ENCODE measurements around the gene SYCE1L.

The SYCE1L gene

GRCh38 chr16:77195411-77195810 is 3.8 kb upstream of the SYCE1L start:
- in situ Hi-C loops (cut with MboI; ENCODE audit: low sequenced_read_pairs), result no loop called here

GRCh38 chr16:77197747-77198146 is 1.5 kb upstream of the SYCE1L start:
- in situ Hi-C loops (cut with MboI; ENCODE audit: low sequenced_read_pairs), result no loop called here

DNA sequence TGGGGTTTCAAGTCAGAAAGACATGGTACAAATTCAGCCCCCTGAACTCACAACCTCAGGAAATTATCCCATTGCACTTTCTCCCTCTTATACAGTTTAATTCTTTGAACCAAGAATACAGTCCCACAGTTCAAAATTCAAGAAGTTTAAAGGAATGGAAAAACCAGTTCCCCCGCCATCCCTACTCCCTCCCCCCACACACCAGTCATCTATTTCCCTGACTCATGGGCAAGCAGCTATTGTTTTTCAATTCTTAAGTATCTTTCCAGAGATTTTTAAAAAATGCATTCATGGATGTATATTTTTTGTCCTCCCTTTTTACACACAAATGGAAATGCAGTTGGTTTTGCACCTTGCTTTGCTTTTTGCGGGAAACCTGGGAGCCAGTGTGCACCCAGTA is 7.3 kb downstream of the SYCE1L start:
- in situ Hi-C loops (cut with MboI; ENCODE audit: low sequenced_read_pairs), result no loop called here

GRCh38 chr16:77207030-77207429 is 7.8 kb downstream of the SYCE1L start:
- in situ Hi-C loops (cut with MboI; ENCODE audit: low sequenced_read_pairs), result no loop called here

GRCh38 chr16:77208382-77208781 is 9.2 kb downstream of the SYCE1L start:
- in situ Hi-C loops (cut with MboI; ENCODE audit: low sequenced_read_pairs), result no loop called here

GRCh38 chr16:77211880-77212740 is 12.9 kb downstream of the SYCE1L start:
- in situ Hi-C loops (cut with MboI; ENCODE audit: low sequenced_read_pairs), result no loop called here

DNA sequence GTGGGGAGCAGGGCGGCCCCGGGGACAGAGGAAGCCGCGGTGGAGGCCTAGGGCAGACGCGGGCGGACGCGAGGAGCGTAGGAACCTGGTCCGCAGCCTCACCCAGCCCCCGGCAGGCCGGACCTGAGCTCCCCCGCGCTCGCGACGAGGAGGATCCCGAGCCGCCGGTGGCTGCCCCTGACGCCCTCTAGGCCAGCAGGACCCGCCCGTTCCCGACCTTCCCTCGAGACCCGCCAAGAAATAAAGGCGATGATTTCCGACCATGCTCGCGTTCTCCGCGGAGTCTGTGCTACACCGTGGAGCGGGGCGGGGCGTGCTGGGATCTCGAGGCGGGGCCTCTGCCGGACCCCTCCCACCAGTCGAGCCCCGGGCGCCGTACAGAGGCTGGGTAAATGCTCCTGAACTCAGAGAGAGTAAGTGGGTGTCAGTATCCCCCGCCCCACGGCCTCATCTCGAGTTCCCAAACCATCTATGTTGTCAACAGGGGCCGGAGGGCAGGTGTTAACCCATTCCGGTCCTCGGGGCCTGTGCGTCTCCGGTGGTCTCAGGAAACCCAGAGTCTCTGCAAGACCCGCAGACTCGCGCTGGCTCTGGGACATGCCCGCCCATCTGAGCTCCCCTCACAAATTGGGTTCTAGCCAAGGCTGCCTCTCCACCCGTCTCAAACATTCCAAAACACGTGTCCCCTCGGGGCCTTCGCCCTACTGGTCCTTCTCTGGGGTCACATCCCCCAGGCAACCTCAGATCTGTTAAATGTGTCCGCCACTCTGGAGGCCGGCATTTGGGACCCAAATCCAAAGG is 13.7 kb downstream of the SYCE1L start:
- in situ Hi-C loops (cut with MboI; ENCODE audit: low sequenced_read_pairs), result no loop called here

DNA sequence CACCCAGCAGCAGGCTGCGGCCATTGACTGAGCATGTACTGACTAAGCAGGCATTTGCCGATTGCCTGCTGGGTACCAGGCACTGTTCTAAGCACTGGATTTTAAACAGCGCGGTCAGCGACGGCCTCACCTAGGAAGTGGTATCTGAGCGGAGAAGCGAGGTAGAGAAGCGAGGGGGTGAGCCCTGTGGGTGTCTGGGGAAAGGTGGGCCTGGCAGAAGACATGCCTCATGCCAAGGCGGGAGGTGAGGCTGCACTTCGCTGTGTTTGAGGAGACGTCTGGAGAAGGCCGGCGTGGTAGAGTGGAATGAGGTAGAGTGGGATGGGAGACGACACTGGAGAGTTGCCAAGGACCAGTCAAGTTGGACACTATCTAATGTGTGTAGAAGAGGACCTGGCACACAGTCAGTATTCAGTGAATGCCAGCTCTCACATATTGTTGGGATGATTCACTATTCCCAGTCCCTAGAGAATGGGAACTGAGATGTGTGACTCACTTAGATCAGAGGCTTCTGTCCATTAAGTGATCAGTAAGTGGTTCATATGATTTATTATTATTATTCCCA is 14.4 kb downstream of the SYCE1L start:
- in situ Hi-C loops (cut with MboI; ENCODE audit: low sequenced_read_pairs), result no loop called here

DNA sequence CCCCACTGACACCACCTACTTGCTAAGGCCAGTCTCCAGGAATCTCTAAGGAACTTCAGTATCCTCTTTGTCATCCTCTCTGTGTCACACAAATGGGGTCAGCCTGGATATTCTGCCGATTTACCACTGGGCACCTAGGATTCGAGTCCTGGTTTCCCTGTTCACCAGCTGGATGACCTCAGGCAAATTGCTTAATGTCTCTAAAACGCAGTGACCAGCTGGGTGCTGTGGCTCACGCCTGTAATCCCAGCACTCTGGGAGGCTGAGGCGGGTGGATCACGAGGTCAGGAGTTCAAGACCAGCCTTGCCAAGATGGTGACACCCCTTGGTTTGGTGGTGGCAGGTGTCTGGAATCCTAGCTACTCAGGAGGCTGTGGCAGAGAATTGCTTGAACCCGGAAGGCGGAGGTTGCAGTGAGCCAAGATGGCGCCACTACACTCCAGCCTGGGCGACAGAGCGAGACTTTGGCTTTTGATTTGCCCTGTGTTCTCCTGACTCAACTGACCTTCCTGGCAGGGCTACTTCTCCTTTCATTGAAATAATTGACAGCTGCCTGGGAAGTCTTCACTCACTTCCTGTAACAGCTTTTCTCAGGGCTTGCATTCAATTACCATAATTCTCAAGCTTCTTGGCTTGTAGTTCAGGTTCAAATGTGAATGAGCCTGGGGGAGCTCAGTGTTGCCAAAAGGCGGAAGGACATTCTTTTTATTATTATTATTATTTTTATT is 15.4 kb downstream of the SYCE1L start:
- in situ Hi-C loops (cut with MboI; ENCODE audit: low sequenced_read_pairs), result no loop called here

DNA sequence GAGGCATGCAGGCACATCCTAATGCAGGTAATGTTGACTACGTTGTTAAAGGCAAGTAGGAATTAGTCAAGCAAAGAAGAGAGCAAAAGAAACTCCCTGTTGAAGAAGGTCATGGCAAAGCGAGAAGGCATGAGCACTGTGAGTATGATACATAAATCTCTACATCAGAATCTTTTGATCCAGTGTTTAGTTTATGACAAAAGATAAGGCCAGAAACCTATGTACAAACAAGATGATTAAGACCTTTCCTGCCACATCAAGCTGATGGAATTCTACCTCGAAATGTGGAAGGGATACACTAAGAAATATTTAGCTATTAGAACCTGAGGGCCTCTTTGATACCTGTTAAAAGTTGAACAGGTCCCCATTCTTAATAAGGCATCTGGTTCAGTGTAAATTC is 20.2 kb downstream of the SYCE1L start:
- in situ Hi-C loops (cut with MboI; ENCODE audit: low sequenced_read_pairs), result no loop called here

- in situ Hi-C loops (cut with MboI; ENCODE audit: low sequenced_read_pairs), result no loop called here
Measured at GRCh38 chr16:77220427-77220826, 21.2 kb downstream of the SYCE1L start.

GRCh38 chr16:77221482-77221881 is 22.3 kb downstream of the SYCE1L start:
- in situ Hi-C loops (cut with MboI; ENCODE audit: low sequenced_read_pairs), result no loop called here

DNA sequence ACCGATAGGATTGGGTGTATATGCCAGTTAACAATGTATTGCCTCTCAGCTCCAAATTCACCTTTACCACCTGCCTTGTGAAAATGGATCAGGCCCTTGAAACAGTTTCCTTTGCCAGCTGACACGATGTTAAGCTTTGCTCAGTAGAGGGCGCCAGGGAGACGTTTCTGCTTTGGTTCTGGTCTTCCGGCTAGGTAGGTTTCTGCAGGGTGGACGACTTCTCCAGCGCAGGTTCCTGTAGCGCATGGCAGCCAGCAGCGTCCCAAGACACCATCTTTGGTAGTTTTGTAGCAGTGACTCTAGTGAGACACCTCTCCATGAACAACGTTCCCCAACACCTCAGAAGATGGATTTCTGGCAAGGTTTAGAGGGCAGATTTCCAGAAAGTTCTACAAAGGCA is 24.0 kb downstream of the SYCE1L start:
- in situ Hi-C loops (cut with MboI; ENCODE audit: low sequenced_read_pairs), result no loop called here

GRCh38 chr16:77225182-77225581 is 26.0 kb downstream of the SYCE1L start:
- in situ Hi-C loops (cut with MboI; ENCODE audit: low sequenced_read_pairs), result loop anchor here (25.0 kb wide), 1 partner anchor 362 kb away; no protein-coding TSS in a partner anchor

DNA sequence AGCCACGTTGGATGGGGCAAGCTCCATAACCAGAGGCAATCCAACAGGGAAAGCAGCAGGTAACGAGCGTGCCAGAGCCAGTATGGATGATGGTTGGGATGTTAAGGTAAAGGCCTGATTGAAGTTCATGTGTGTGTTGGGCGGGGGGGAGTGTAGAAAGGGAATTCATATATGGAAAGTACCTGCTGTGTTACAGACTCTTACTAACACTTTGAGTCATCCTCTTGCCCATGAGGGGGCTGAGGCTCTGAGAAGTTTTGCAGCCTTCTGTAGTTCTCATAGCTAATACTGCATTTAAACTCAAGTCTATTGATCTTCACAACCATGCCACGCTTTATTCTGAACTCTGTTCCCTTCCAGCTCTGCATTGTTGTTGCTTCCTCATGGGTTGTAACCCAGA is 28.5 kb downstream of the SYCE1L start:
- in situ Hi-C loops (cut with MboI; ENCODE audit: low sequenced_read_pairs), result loop anchor here (25.0 kb wide), 1 partner anchor 360 kb away; no protein-coding TSS in a partner anchor

DNA sequence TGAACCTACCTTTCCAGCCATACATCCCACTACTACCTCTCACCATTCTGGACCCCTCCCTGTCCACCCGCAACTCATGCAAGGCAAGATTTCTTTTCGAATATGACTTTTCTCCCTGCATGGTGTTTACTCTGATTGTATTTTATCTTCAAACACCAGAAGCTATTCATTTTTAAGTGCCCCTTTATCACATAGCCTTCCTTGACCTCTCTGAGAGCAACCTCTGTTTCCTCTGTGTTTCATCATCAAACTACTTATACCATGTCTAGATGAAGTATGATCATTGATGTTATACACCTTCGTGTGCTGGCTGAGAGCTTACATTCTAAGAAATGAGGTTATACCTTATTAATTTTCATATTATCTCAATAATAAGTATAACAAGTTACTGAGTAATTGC is 31.8 kb downstream of the SYCE1L start:
- in situ Hi-C loops (cut with MboI; ENCODE audit: low sequenced_read_pairs), result loop anchor here (25.0 kb wide), 1 partner anchor 356 kb away; no protein-coding TSS in a partner anchor

DNA sequence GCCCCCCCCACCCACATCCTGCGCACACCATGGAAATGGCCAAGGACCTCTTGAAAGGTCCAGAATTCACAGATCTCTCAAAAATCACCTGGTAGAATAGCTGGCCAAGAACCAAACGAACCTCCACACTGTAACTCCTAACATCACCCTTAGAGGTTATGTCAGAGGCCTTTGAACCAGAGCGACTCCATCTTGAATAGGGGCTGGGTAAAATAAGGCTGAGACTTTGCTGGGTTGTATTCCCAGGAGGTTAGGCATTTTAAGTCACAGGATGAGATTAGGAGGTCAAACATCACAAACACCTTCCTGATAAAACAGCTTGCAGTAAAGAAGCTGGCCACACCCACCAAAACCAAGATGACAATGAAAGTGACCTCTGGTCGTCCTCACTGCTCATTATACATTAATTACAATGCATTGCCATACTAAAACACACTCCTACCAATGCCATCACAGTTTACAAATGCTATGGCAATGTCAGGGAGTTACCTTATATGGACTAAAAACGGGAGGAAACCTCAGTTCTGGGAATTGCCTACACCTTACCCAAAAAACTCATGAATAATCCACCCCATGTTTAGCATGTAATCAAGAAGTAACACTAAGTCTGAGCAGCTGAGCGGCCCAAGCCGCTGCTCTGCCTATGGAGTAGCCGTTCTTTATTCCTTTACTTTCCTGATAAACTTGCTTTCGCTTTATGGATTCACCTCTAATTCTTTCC is 34.8 kb downstream of the SYCE1L start:
- in situ Hi-C loops (cut with MboI; ENCODE audit: low sequenced_read_pairs), result loop anchor here (25.0 kb wide), 1 partner anchor 353 kb away; no protein-coding TSS in a partner anchor

DNA sequence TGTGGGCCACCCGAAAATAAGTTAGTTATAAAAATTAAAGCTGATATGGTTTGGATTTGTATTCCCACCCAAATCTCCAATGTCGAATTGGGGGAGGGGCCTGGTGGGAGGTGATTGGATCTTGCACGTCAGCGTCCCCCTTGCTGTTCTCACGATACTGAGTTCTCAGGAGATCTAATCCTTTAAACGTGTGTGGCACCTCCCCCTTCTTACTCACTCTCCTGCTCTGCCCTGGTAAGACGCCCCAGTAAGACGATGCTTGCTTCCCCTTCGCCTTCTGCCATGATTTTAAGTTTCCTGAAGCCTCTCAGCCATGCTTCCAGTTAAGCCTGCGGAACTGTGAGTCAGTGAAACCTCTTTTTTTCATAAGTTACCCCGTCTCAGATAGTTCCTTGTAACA is 35.4 kb downstream of the SYCE1L start:
- in situ Hi-C loops (cut with MboI; ENCODE audit: low sequenced_read_pairs), result loop anchor here (25.0 kb wide), 1 partner anchor 353 kb away; no protein-coding TSS in a partner anchor

- in situ Hi-C loops (cut with MboI; ENCODE audit: low sequenced_read_pairs), result loop anchor here (25.0 kb wide), 1 partner anchor 351 kb away; no protein-coding TSS in a partner anchor
Measured at GRCh38 chr16:77236063-77236511, 36.9 kb downstream of the SYCE1L start.

- in situ Hi-C loops (cut with MboI; ENCODE audit: low sequenced_read_pairs), result loop anchor here (25.0 kb wide), 1 partner anchor 349 kb away; no protein-coding TSS in a partner anchor
Measured at GRCh38 chr16:77238593-77238992, 39.4 kb downstream of the SYCE1L start.

All from HL-60/S4 treated with retinoic acid at 250 ng/mL for 4 days and 3 days (cell line).